HepG2 (cell line): Measurements from ENCODE around the gene GPS2. TPM values are rescaled to one million over a fixed set of nuclear protein-coding genes. Genes with fewer than 3 reads are reported as not detected.
A peak's percentile ranks its signal among the peaks of the same experiment; 100 is the strongest.

Experiments used
- BATF2 ChIP-seq: sonication (generic); formaldehyde crosslinking; IDR thresholded peaks from 2 replicates; pipeline ENCODE4 v1.8.0; 2022; ENCODE audit warnings: mild to moderate bottlenecking, missing genetic modification reagents, moderate library complexity
- CCDC6 ChIP-seq: sonication (generic); formaldehyde crosslinking; IDR thresholded peaks from 2 replicates; pipeline ENCODE4 v1.8.1; 2022; ENCODE audit warnings: mild to moderate bottlenecking, missing genetic modification reagents, moderate library complexity
- ESRRA ChIP-seq: sonication (generic); formaldehyde crosslinking; IDR thresholded peaks from 2 replicates; pipeline ENCODE4 v1.5.1; 2020; ENCODE audit warnings: mild to moderate bottlenecking, low read depth, missing genetic modification reagents
- GLMP ChIP-seq: sonication (generic); formaldehyde crosslinking; IDR thresholded peaks from 2 replicates; pipeline ENCODE4 v1.9.0; 2021; ENCODE audit warnings: missing genetic modification reagents, mild to moderate bottlenecking, borderline replicate concordance
- HOMEZ ChIP-seq: IDR thresholded peaks from 2 replicates; pipeline ENCODE4 v1.6.1; 2016; ENCODE audit warnings: low read depth
- IKZF4 ChIP-seq: sonication (generic); formaldehyde crosslinking; IDR thresholded peaks from 2 replicates; pipeline ENCODE4 v1.5.1; 2020; ENCODE audit warnings: borderline replicate concordance, mild to moderate bottlenecking, low read depth, missing genetic modification reagents; ENCODE audit errors: not compliant biosample characterization
- KDM5B ChIP-seq: sonication (generic); formaldehyde crosslinking; IDR thresholded peaks from 2 replicates; pipeline ENCODE4 v1.4.0; 2020; ENCODE audit warnings: missing genetic modification reagents, mild to moderate bottlenecking, borderline replicate concordance
- MAX ChIP-seq: IDR thresholded peaks from 2 replicates; pipeline ENCODE4 v1.6.1; 2012; ENCODE audit warnings: inconsistent platforms
- MBNL3 ChIP-seq: fragments of 250-450 bp; sonication (Bioruptor Pico); conservative IDR thresholded peaks from 2 replicates; pipeline ENCODE4 v1.8.0; 2022; ENCODE audit warnings: mild to moderate bottlenecking, inconsistent platforms
- NCOR1 ChIP-seq: fragments of 200-600 bp; sonication (generic); IDR thresholded peaks from 2 replicates; pipeline ENCODE4 v1.7.0; 2017; ENCODE audit warnings: antibody characterized with exemption, low read length, borderline replicate concordance
- RXRA ChIP-seq: sonication (generic); formaldehyde crosslinking; IDR thresholded peaks from 2 replicates; pipeline ENCODE4 v1.5.1; 2020; ENCODE audit warnings: missing genetic modification reagents
- TEF ChIP-seq: sonication (generic); formaldehyde crosslinking; IDR thresholded peaks from 2 replicates; pipeline ENCODE4 v1.5.0; 2020; ENCODE audit warnings: missing genetic modification reagents
- TP53 ChIP-seq: sonication (generic); formaldehyde crosslinking; conservative IDR thresholded peaks from 2 replicates; pipeline ENCODE4 v1.4.0; 2020; ENCODE audit warnings: missing genetic modification reagents
- ZBTB46 ChIP-seq: sonication (generic); formaldehyde crosslinking; IDR thresholded peaks from 2 replicates; pipeline ENCODE4 v1.4.0; 2020; ENCODE audit warnings: mild to moderate bottlenecking, missing genetic modification reagents, borderline replicate concordance
- ZNF33A ChIP-seq: sonication (generic); formaldehyde crosslinking; IDR thresholded peaks from 2 replicates; pipeline ENCODE4 v1.5.1; 2020; ENCODE audit warnings: missing genetic modification reagents, mild to moderate bottlenecking, moderate library complexity, borderline replicate concordance
- ZNF354B ChIP-seq: sonication (generic); formaldehyde crosslinking; IDR thresholded peaks from 2 replicates; pipeline ENCODE4 v1.8.0; 2022; ENCODE audit warnings: mild to moderate bottlenecking, missing genetic modification reagents
- ZNF546 ChIP-seq: sonication (generic); formaldehyde crosslinking; conservative IDR thresholded peaks from 2 replicates; pipeline ENCODE4 v1.8.1; 2023; ENCODE audit warnings: mild to moderate bottlenecking, missing genetic modification reagents
- ZNF773 ChIP-seq: sonication (generic); formaldehyde crosslinking; IDR thresholded peaks from 2 replicates; pipeline ENCODE4 v1.4.0; 2020; ENCODE audit warnings: missing genetic modification reagents, borderline replicate concordance
- ZNF775 ChIP-seq: sonication (generic); formaldehyde crosslinking; IDR thresholded peaks from 2 replicates; pipeline ENCODE4 v1.4.0; 2020; ENCODE audit warnings: missing genetic modification reagents, mild to moderate bottlenecking, moderate library complexity, borderline replicate concordance
- ZNF776 ChIP-seq: sonication (generic); formaldehyde crosslinking; IDR thresholded peaks from 2 replicates; pipeline ENCODE4 v1.4.0; 2020; ENCODE audit warnings: mild to moderate bottlenecking, missing genetic modification reagents
- ZSCAN21 ChIP-seq: sonication (generic); formaldehyde crosslinking; IDR thresholded peaks from 2 replicates; pipeline ENCODE4 v1.8.0; 2022; ENCODE audit warnings: mild to moderate bottlenecking, missing genetic modification reagents, moderate library complexity, borderline replicate concordance
- ZSCAN25 ChIP-seq: sonication (generic); formaldehyde crosslinking; IDR thresholded peaks from 2 replicates; pipeline ENCODE4 v1.8.0; 2022; ENCODE audit warnings: mild to moderate bottlenecking, missing genetic modification reagents
- polyA plus RNA-seq, 8 experiments: library from polyadenylated mRNA; depleted of rRNA in 3 of 8; stranded (reverse) in 7 of 8; unstranded in 1 of 8; fragments of >200 nt; fragmentation: Illumina TruSeq in 4 of 8; extraction: Trizol in 4 of 8; gene quantifications; 2 replicates each; pipeline versions ENCODE4 v1.2.1 to v1.2.3, GENCODE V29; 2011 to 2016; ENCODE audit warnings: low read depth in 4 of 8, missing spikeins in 1 of 8, mixed read lengths in 1 of 8; ENCODE audit not compliant: insufficient read depth in 1 of 8
- total RNA-seq, 5 experiments: library from RNA; depleted of rRNA; stranded (reverse); fragments of >200 nt; fragmentation: Illumina TruSeq; extraction: Trizol; gene quantifications; 2 replicates each; pipeline ENCODE4 v1.2.3, GENCODE V29; 2016; ENCODE audit warnings: low read depth in 1 of 5

GPS2 gene
- total and polyA plus RNA-seq, 2 of the 13 experiments (the other 11 are each of a cell fraction or from before 2014, with no cell fraction given), result 58.0 to 59.4 TPM

GRCh38 chr17:7280519-7281073 lies 34.6 kb downstream of the GPS2 start (continued):
- TF ChIP-seq HOMEZ, result 0 out of 2 replicates have a peak, but pooled peaks have one; percentile 22
- TF ChIP-seq MAX, result peak; percentile 79
- TF ChIP-seq ZNF773 (CRISPR knock-in tag), result no peak
- no peak for TF ChIP-seq ESRRA
- no peak for TF ChIP-seq TEF (CRISPR knock-in tag)
- TF ChIP-seq ZNF775 (CRISPR knock-in tag), result no peak
- TF ChIP-seq KDM5B (CRISPR knock-in tag), result peak; percentile 69; the same call in 1 of the 2 replicates
- no peak for TF ChIP-seq TP53 (CRISPR knock-in tag)
- TF ChIP-seq MBNL3 (CRISPR knock-in tag), result no peak
- TF ChIP-seq ZSCAN25 (CRISPR knock-in tag), result peak; percentile 85
- TF ChIP-seq GLMP (CRISPR knock-in tag), result no peak
- TF ChIP-seq RXRA, result peak; percentile 58; the same call in 1 of the 2 replicates
- TF ChIP-seq ZSCAN21 (CRISPR knock-in tag), result peak; percentile 79; the same call in 1 of the 2 replicates
- TF ChIP-seq ZBTB46, result no peak
- TF ChIP-seq CCDC6 (CRISPR knock-in tag), result peak; percentile 57; the same call in 1 of the 2 replicates
- TF ChIP-seq ZNF776, result no peak
- no peak for TF ChIP-seq NCOR1
- TF ChIP-seq ZNF33A (CRISPR knock-in tag), result no peak
- no peak for TF ChIP-seq BATF2
- no peak; the same call in 1 of the 2 replicates for TF ChIP-seq ZNF354B
- TF ChIP-seq ZNF546 (CRISPR knock-in tag), result no peak; the same call in 1 of the 2 replicates
- peak; percentile 68 for TF ChIP-seq IKZF4 (CRISPR knock-in tag)
